Neural cell (in vitro differentiated cells): Measurements from ENCODE around the gene JAKMIP3. TPM values are rescaled to one million over a fixed set of nuclear protein-coding genes. Genes with fewer than 3 reads are reported as not detected.

Experiments used
- H2AFZ ChIP-seq: fragments of 200-600, 300-800 bp; sonication (generic), shearing (Covaris generic); 2 replicates; pipeline ENCODE4 v1.6.0; 2014; ENCODE audit warnings: low read depth, mild to moderate bottlenecking, antibody characterized with exemption, low read length, moderate library complexity
- H3F3A ChIP-seq: fragments of 200-600 bp; shearing (Covaris generic); 2 replicates; pipeline ENCODE4 v1.6.1; 2016; ENCODE audit warnings: mild to moderate bottlenecking, moderate library complexity, mixed read lengths, antibody characterized with exemption, low read length; ENCODE audit not compliant: insufficient read depth, poor library complexity, severe bottlenecking
- H3K27ac ChIP-seq: fragments of 200-600, 300-800 bp; sonication (generic), shearing (Covaris generic); 2 replicates; pipeline ENCODE4 v1.5.1; 2014; ENCODE audit warnings: mild to moderate bottlenecking, low read length, moderate library complexity
- H3K27me3 ChIP-seq: fragments of 300-800, 200-600 bp; sonication (generic), shearing (Covaris generic); 2 replicates; pipeline ENCODE4 v1.6.0; 2014; ENCODE audit warnings: mild to moderate bottlenecking, low read depth, low read length, moderate library complexity; ENCODE audit not compliant: insufficient read depth
- H3K36me3 ChIP-seq: fragments of 300-800, 200-600 bp; sonication (generic), shearing (Covaris generic); 2 replicates; pipeline ENCODE4 v1.5.1; 2014; ENCODE audit warnings: mild to moderate bottlenecking, antibody characterized with exemption, low read length, moderate library complexity; ENCODE audit not compliant: insufficient read depth
- H3K4me2 ChIP-seq: fragments of 300-800, 200-600 bp; sonication (generic), shearing (Covaris generic); 2 replicates; pipeline ENCODE4 v1.6.0; 2014; ENCODE audit warnings: mild to moderate bottlenecking, low read length
- H3K4me3 ChIP-seq: fragments of 300-800, 200-600 bp; sonication (generic), shearing (Covaris generic); 2 replicates; pipeline ENCODE4 v1.5.1; 2014; ENCODE audit warnings: mild to moderate bottlenecking, low read length, moderate library complexity
- H3K79me2 ChIP-seq: fragments of 200-600 bp; shearing (Covaris generic); replicated peaks from 2 replicates; pipeline ENCODE4 v1.6.0; 2014; ENCODE audit warnings: mild to moderate bottlenecking, low read length, moderate library complexity; ENCODE audit not compliant: insufficient read depth
- H3K9ac ChIP-seq: fragments of 300-800, 200-600 bp; sonication (generic), shearing (Covaris generic); 2 replicates; pipeline ENCODE4 v1.6.1; 2016; ENCODE audit warnings: mild to moderate bottlenecking, low read length, mixed read lengths
- H3K9me2 ChIP-seq: fragments of 200-600 bp; shearing (Covaris generic); 2 replicates; pipeline ENCODE4 v1.6.1; 2016; ENCODE audit warnings: mild to moderate bottlenecking, low read length, mixed read lengths; ENCODE audit not compliant: insufficient read depth
- H3K9me3 ChIP-seq: fragments of 200-600, 300-800 bp; sonication (generic), shearing (Covaris generic); 2 replicates; pipeline ENCODE4 v1.6.1; 2016; ENCODE audit warnings: mild to moderate bottlenecking, mixed run types, low read length, moderate library complexity, mixed read lengths
- H4K20me1 ChIP-seq: fragments of 200-600 bp; shearing (Covaris generic); 2 replicates; pipeline ENCODE4 v1.6.1; 2016; ENCODE audit warnings: mild to moderate bottlenecking, mixed run types; ENCODE audit not compliant: insufficient read depth
- CTCF ChIP-seq: fragments of 450-650 bp; IDR thresholded peaks from 2 replicates; pipeline ENCODE4 v1.5.1; 2014; ENCODE audit warnings: antibody characterized with exemption, mild to moderate bottlenecking, moderate library complexity; ENCODE audit not compliant: poor library complexity, severe bottlenecking
- EP300 ChIP-seq: fragments of 450-650 bp; conservative IDR thresholded peaks from 2 replicates; pipeline ENCODE4 v1.6.1; 2014; ENCODE audit warnings: antibody characterized with exemption, mild to moderate bottlenecking, moderate library complexity; ENCODE audit not compliant: poor library complexity, severe bottlenecking
- EZH2 ChIP-seq: fragments of 200-600, 300-800 bp; shearing (Covaris generic), sonication (generic); IDR thresholded peaks from 2 replicates; pipeline ENCODE4 v1.6.1; 2014; ENCODE audit warnings: antibody characterized with exemption, low read length, borderline replicate concordance, mild to moderate bottlenecking; ENCODE audit not compliant: insufficient read depth, poor library complexity, severe bottlenecking
- MXI1 ChIP-seq: fragments of 450-650 bp; conservative IDR thresholded peaks from 2 replicates; pipeline ENCODE4 v1.6.1; 2014; ENCODE audit warnings: antibody characterized with exemption, mild to moderate bottlenecking; ENCODE audit not compliant: poor library complexity, severe bottlenecking
- POLR2AphosphoS5 ChIP-seq: IDR thresholded peaks from 2 replicates; pipeline ENCODE4 v1.6.1; 2012
- RAD21 ChIP-seq: fragments of 450-650 bp; conservative IDR thresholded peaks from 2 replicates; pipeline ENCODE4 v1.6.1; 2014; ENCODE audit warnings: antibody characterized with exemption, mild to moderate bottlenecking, moderate library complexity
- REST ChIP-seq: IDR thresholded peaks from 2 replicates; pipeline ENCODE4 v1.6.1; 2012; ENCODE audit warnings: borderline replicate concordance
- SMC3 ChIP-seq: fragments of 450-650 bp; conservative IDR thresholded peaks from 2 replicates; pipeline ENCODE4 v1.6.1; 2014; ENCODE audit warnings: antibody characterized with exemption, mild to moderate bottlenecking, moderate library complexity; ENCODE audit not compliant: poor library complexity
- TAF1 ChIP-seq: IDR thresholded peaks from 2 replicates; pipeline ENCODE4 v1.6.1; 2012; ENCODE audit warnings: low read depth
- polyA plus RNA-seq: library from polyadenylated mRNA; depleted of rRNA; stranded (reverse); fragments of >200 nt; gene quantifications from 2 replicates; pipeline ENCODE4 v1.2.3, GENCODE V29; 2014

The JAKMIP3 gene
- polyA plus RNA-seq, 1 donor from 2014 or later, result 5.1 TPM

- Histone ChIP-seq H3K27me3 (no peaks in the 10 kb centered on the region), H3K4me3 (no peak overlapping the region), H3K27ac (no peak overlapping the region), H3K79me2 (no peaks in the 10 kb centered on the region), H3K9ac (no peak overlapping the region), H3K9me3 (peaks cover 4% of the 10 kb centered on the region), H4K20me1 (no peaks in the 10 kb centered on the region), H3K9me2 (no peaks in the 10 kb centered on the region), H3K4me2 (no peak overlapping the region), H2AFZ (no peak overlapping the region), H3F3A (no peaks in the 10 kb centered on the region), H3K36me3 (no peaks in the 10 kb centered on the region)
- TF ChIP-seq EP300 (no peak), SMC3 (no peak), CTCF (no peak), TAF1 (no peak), REST (no peak), POLR2AphosphoS5 (no peak), MXI1 (no peak), EZH2 (no peak), RAD21 (no peak)
These were observed 8.5 kb upstream of the JAKMIP3 start for GRCh38 chr10:132057191-132057681.

- H2AFZ ChIP-seq, result no peak overlapping the region
- H3F3A ChIP-seq, result no peaks in the 10 kb centered on the region
- H3K9me2 ChIP-seq, result no peaks in the 10 kb centered on the region
- H3K36me3 ChIP-seq, result no peaks in the 10 kb centered on the region
- H3K4me2 ChIP-seq, result no peak overlapping the region
- no peak for TF ChIP-seq POLR2AphosphoS5
- TF ChIP-seq CTCF, result no peak
- no peak for TF ChIP-seq RAD21
- no peak for TF ChIP-seq MXI1
- H4K20me1 ChIP-seq, result no peaks in the 10 kb centered on the region
- no peaks in the 10 kb centered on the region for H3K9me3 ChIP-seq
- no peak overlapping the region for H3K4me3 ChIP-seq
- H3K9ac ChIP-seq, result no peak overlapping the region
- no peaks in the 10 kb centered on the region for H3K27me3 ChIP-seq
- H3K27ac ChIP-seq, result no peak overlapping the region
- H3K79me2 ChIP-seq, result no peaks in the 10 kb centered on the region
These were observed 7.5 kb upstream of the JAKMIP3 start for GRCh38 chr10:132058111-132058745.
